Psoas muscle (tissue), 8 donors: ENCODE results near the gene ROGDI. TPM values are rescaled to one million over a fixed set of nuclear protein-coding genes. Genes with fewer than 3 reads are reported as not detected.

Experiments
- ATAC-seq, 4 donors: fragments of 200-7000 bp; cut with Tn5 transposase; one replicate each; pipeline ENCODE4 v1.9.1; 2020; ENCODE audit warnings: moderate library complexity in 3 of 4, mild to moderate bottlenecking in 2 of 4
- DNase-seq, 2 donors: peaks; one replicate each; pipeline ENCODE4 v3.0.0-alpha.2; 2020
- H3K27ac ChIP-seq: fragments of 200-600 bp; one replicate; pipeline ENCODE4 v1.8.0; 2022
- H3K27me3 ChIP-seq, 3 donors: fragments of 200-600 bp in 1 of 3; one replicate each; pipeline versions ENCODE4 v1.6.1 to v1.8.0; 2013 to 2022; ENCODE audit warnings: low read length in 2 of 3, mild to moderate bottlenecking in 2 of 3, moderate library complexity in 1 of 3; ENCODE audit not compliant: insufficient read depth in 3 of 3
- H3K36me3 ChIP-seq, 2 donors: fragments of 200-600 bp in 1 of 2; one replicate each; pipeline versions ENCODE4 v1.6.1 to v1.8.0; 2013 to 2022; ENCODE audit warnings: low read depth in 1 of 2, mild to moderate bottlenecking in 1 of 2, moderate library complexity in 1 of 2; ENCODE audit not compliant: insufficient read depth in 1 of 2
- H3K4me1 ChIP-seq: fragments of 200-600 bp; one replicate; pipeline ENCODE4 v1.8.0; 2022
- H3K4me3 ChIP-seq: fragments of 200-600 bp; one replicate; pipeline ENCODE4 v1.8.0; 2022; ENCODE audit warnings: mild to moderate bottlenecking
- H3K9me3 ChIP-seq: fragments of 200-600 bp; one replicate; pipeline ENCODE4 v1.8.0; 2022
- CTCF ChIP-seq: fragments of 200-600 bp; IDR thresholded peaks from one replicate; pipeline ENCODE4 v1.8.0; 2022; ENCODE audit warnings: antibody characterized with exemption
- WGBS, 3 donors: extraction: QIAGEN DNeasy Blood & Tissue Kit; methylation state at CpG; one replicate each; pipeline versions ENCODE4 v1.1.6 to v1.1.7; 2013; 5-methylcytosine and 5-hydroxymethylcytosine counted together
- intact Hi-C, 2 donors: fragments of 100-400 bp; cut with DNase I; formaldehyde crosslinking; loops; one replicate each; pipeline versions ENCODE4 v1.11.0 to v1.14.2; 2022
- polyA plus RNA-seq, 3 donors: library from polyadenylated mRNA; stranded (reverse); fragments of 200-250 nt; gene quantifications; one replicate each; pipeline ENCODE4 v1.2.3, GENCODE V29; 2013
- total RNA-seq, 4 donors: library from RNA; stranded (reverse); fragmentation: NEBNext Ultra II Directional in 2 of 4; extraction: Animal tissue kit (Norgen Biotek cat#: 25700) in 2 of 4; gene quantifications; one replicate each; pipeline versions ENCODE4 v1.2.1 to v1.2.4, GENCODE V29; 2021 to 2023
- donor health status: healthy with polysubstance abuse.
- donor health status: DM: no; HTN: no; CAD: no; lungs with moderate emphysema.
- donor health status: Bipolar disorder and iron deficiency.
- donor health status: healthy.
- donor health status: DM: yes; HTN: yes; CAD: no.
- donor health status: DM: no; HTN: no; CAD: no.
- donor health status: DM: no; HTN: no; CAD: no.
- donor health status: DM: yes; HTN: yes; CAD: no.

ROGDI gene
- total and polyA plus RNA-seq, 7 donors, result 13.2 to 44.0 (median 17.3) TPM

- Histone ChIP-seq H3K27me3 (no peaks in the 10 kb centered on the region), H3K27ac (peak overlapping the region; percentile 78), H3K4me1 (peaks cover 19% of the 10 kb centered on the region), H3K4me3 (peak overlapping the region; percentile 77), H3K36me3 (peaks cover 0 to 18% of the 10 kb centered on the region in 2 donors), H3K9me3 (no peaks in the 10 kb centered on the region)
- DNase-seq (peak; percentile 96 to 98), ATAC-seq (peak; percentile 84 to 93 (median 90))
- WGBS, 3 donors, result 2 to 4% (median 2%) methylated on average over 48 of the region's 48 CpGs
- intact Hi-C loops, result loop anchor here (5.0 to 10.0 kb wide), 4 partner anchors 34 to 256 kb away; partner anchors contain the start of genes GLYR1 (in 1 of the 2), ROGDI (in 1 of the 2), SEC14L5 (in 1 of the 2) and UBN1 (in 1 of the 2)
- TF ChIP-seq CTCF, result no peak
Measured at GRCh38 chr16:4768549-4769305, 33.7 kb downstream of the ROGDI start.

DNA sequence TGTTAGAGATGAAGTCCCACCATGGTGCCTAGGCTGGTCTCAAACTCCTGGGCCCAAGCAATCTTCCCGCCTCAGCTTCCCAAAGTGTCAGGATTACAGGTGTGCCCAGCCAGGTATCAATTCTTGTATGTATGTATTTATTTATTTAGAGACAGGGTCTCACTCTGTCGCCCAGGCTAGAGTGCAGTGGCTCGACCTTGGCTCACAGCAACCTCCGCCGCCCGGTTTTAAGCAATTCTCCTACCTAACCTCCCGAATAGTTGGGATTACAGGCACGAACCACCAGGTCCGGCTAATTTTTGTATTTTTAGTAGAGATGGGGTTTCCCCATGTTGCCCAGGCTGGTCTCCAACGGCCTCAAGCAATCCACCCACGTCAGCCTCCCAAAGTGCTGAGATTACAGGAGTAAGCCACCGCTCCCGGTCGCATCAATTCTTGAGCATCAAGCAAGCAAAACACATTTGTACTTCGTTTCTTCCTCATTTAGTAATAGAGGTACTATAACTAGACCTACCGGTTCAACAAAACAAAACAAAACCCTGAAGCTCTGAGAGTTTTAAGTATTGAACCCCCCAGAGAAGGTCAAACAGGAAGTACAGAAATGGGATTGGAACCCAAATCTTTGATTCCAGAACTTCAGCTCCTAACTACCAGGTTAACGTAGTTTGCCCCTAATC is 34.4 kb downstream of the ROGDI start:
- TF ChIP-seq CTCF, result no peak
- H3K36me3 ChIP-seq, result peaks cover 0 to 25% of the 10 kb centered on the region in 2 donors
- H3K27ac ChIP-seq, result peak overlapping the region; percentile 78
- H3K27me3 ChIP-seq, result no peaks in the 10 kb centered on the region
- intact Hi-C loops, result loop anchor here (5.0 to 10.0 kb wide), 4 partner anchors 34 to 257 kb away; partner anchors contain the start of genes GLYR1 (in 1 of the 2), ROGDI (in 1 of the 2), SEC14L5 (in 1 of the 2) and UBN1 (in 1 of the 2)
- peak in 1 of 4 donors; percentile 8 for ATAC-seq
- 43 to 57% (median 56%) methylated on average over 17 of the region's 17 CpGs for WGBS, 3 donors
- peaks cover 19% of the 10 kb centered on the region for H3K4me1 ChIP-seq
- DNase-seq, result no peak
- no peaks in the 10 kb centered on the region for H3K9me3 ChIP-seq
- peak overlapping the region; percentile 77 for H3K4me3 ChIP-seq

- Histone ChIP-seq H3K27ac (peak within 1 kb of the TSS; percentile 78), H3K27me3 (no peaks in the 10 kb centered on the region), H3K36me3 (peaks cover 0 to 35% of the 10 kb centered on the region in 2 donors), H3K9me3 (no peaks in the 10 kb centered on the region), H3K4me3 (peak within 1 kb of the TSS; percentile 77), H3K4me1 (peaks cover 19% of the 10 kb centered on the region)
- DNase-seq (peak; percentile 99), ATAC-seq (peak; percentile 92 to 97 (median 94))
- intact Hi-C loops, result loop anchor here (5.0 to 10.0 kb wide), 4 partner anchors 35 to 258 kb away; partner anchors contain the start of genes GLYR1 (in 1 of the 2), ROGDI (in 1 of the 2), SEC14L5 (in 1 of the 2) and UBN1 (in 1 of the 2)
- WGBS, 3 donors, result 2 to 3% (median 2%) methylated on average over 59 to 72 of the region's 72 CpGs
- TF ChIP-seq CTCF, result no peak
Measured at GRCh38 chr16:4766875-4767628, 35.4 kb downstream of the ROGDI start, which contains the start of gene ZNF500. TSS of gene ZNF500 (minus strand) at chr16:4767162. CDS start at chr16:4765978, 1,184 bp downstream.
